Osteocyte (in vitro differentiated cells): ENCODE data around the gene NHLH1. TPM values are rescaled to one million over a fixed set of nuclear protein-coding genes. Genes with fewer than 3 reads are reported as not detected.

Source experiments
- DNase-seq: peaks from one replicate; pipeline ENCODE4 v3.0.0; 2021; ENCODE audit warnings: mixed read lengths; ENCODE audit not compliant: unreplicated experiment; ENCODE audit errors: extremely low spot score
- H3K27ac Mint-ChIP-seq: one replicate; pipeline ENCODE4 v1.8.0; 2021; ENCODE audit warnings: mild to moderate bottlenecking, mixed read lengths; ENCODE audit not compliant: unreplicated experiment
- H3K27me3 Mint-ChIP-seq: one replicate; pipeline ENCODE4 v1.8.0; 2021; ENCODE audit warnings: mixed read lengths; ENCODE audit not compliant: unreplicated experiment
- H3K36me3 Mint-ChIP-seq: one replicate; pipeline ENCODE4 v1.8.0; 2021; ENCODE audit warnings: mixed read lengths; ENCODE audit not compliant: unreplicated experiment
- H3K4me1 Mint-ChIP-seq: one replicate; pipeline ENCODE4 v1.8.0; 2021; ENCODE audit warnings: mixed read lengths; ENCODE audit not compliant: unreplicated experiment
- H3K4me3 Mint-ChIP-seq: one replicate; pipeline ENCODE4 v1.8.0; 2021; ENCODE audit warnings: mild to moderate bottlenecking, moderate library complexity, mixed read lengths; ENCODE audit not compliant: unreplicated experiment
- H3K9me3 Mint-ChIP-seq: one replicate; pipeline ENCODE4 v1.8.0; 2021; ENCODE audit warnings: mixed read lengths; ENCODE audit not compliant: unreplicated experiment
- total RNA-seq: library from RNA; stranded (reverse); gene quantifications from 2 replicates; pipeline ENCODE4 v1.2.1, GENCODE V29; 2021
- TF ChIP-seq, protein P1 (sequence below): fragments of 200-600 bp; sonication (generic); IDR thresholded peaks from 2 replicates; pipeline ENCODE4 v1.5.0; 2021; ENCODE audit warnings: antibody characterized with exemption, mild to moderate bottlenecking, moderate library complexity

NHLH1 gene
- total RNA-seq, 1 donor from 2014 or later = 0.16 TPM

GRCh38 chr1:160421881-160422280 is 55.0 kb downstream of the NHLH1 start:
- TF ChIP-seq, protein P1, sequence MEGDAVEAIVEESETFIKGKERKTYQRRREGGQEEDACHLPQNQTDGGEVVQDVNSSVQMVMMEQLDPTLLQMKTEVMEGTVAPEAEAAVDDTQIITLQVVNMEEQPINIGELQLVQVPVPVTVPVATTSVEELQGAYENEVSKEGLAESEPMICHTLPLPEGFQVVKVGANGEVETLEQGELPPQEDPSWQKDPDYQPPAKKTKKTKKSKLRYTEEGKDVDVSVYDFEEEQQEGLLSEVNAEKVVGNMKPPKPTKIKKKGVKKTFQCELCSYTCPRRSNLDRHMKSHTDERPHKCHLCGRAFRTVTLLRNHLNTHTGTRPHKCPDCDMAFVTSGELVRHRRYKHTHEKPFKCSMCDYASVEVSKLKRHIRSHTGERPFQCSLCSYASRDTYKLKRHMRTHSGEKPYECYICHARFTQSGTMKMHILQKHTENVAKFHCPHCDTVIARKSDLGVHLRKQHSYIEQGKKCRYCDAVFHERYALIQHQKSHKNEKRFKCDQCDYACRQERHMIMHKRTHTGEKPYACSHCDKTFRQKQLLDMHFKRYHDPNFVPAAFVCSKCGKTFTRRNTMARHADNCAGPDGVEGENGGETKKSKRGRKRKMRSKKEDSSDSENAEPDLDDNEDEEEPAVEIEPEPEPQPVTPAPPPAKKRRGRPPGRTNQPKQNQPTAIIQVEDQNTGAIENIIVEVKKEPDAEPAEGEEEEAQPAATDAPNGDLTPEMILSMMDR = no peak
- peaks cover 36% of the 10 kb centered on the region for H3K36me3 Mint-ChIP-seq
- H3K4me3 Mint-ChIP-seq = no peak overlapping the region
- no peak for DNase-seq
- H3K9me3 Mint-ChIP-seq = no peaks in the 10 kb centered on the region
- H3K27ac Mint-ChIP-seq = no peak overlapping the region
- no peaks in the 10 kb centered on the region for H3K27me3 Mint-ChIP-seq
- no peaks in the 10 kb centered on the region for H3K4me1 Mint-ChIP-seq

Other genes starting within 250 kb of the NHLH1 start
- gene ATP1A4, start 215.5 kb upstream of the NHLH1 start, total RNA-seq = not detected in 2 replicates
- gene CASQ1, start 176.5 kb upstream of the NHLH1 start, total RNA-seq = not detected in 2 replicates
- 195 and 197 TPM in 2 replicates for gene PEA15, start 161.7 kb upstream of the NHLH1 start, total RNA-seq
- 152 and 163 TPM in 2 replicates for gene DCAF8, start 104.5 kb upstream of the NHLH1 start, total RNA-seq
- gene PEX19, start 81.9 kb upstream of the NHLH1 start, total RNA-seq = 56.8 and 60.8 TPM in 2 replicates
- gene COPA, start 23.8 kb upstream of the NHLH1 start, total RNA-seq = 236 and 241 TPM in 2 replicates
- gene NCSTN, start 23.7 kb upstream of the NHLH1 start, total RNA-seq = 126 and 132 TPM in 2 replicates
- gene VANGL2, start 33.5 kb downstream of the NHLH1 start, total RNA-seq = 16.4 and 17.7 TPM in 2 replicates
- not detected in 2 replicates for gene SLAMF6, start 156.2 kb downstream of the NHLH1 start, total RNA-seq
- not detected in 2 replicates for gene CD84, start 212.4 kb downstream of the NHLH1 start, total RNA-seq